H1 (cell line): Measurements from ENCODE around the gene COL6A2. TPM values are rescaled to one million over a fixed set of nuclear protein-coding genes. Genes with fewer than 3 reads are reported as not detected.

ENCODE experiments used
- CTCF ChIA-PET: fragments of 300-600 bp; sonication (Branson Sonifier 250); formaldehyde crosslinking; loops from one replicate; lab custom pipeline; 2021; ENCODE audit not compliant: partially characterized antibody; lab: Charles Lee
- POLR2A ChIA-PET: fragments of 300-600 bp; sonication (Branson Sonifier 250); formaldehyde crosslinking; loops from one replicate; lab custom pipeline; 2021; ENCODE audit warnings: inconsistent platforms; ENCODE audit not compliant: partially characterized antibody; lab: Charles Lee
- DNase-seq, 2 experiments: peaks; one replicate each; pipeline versions ENCODE4 v3.0.0 to v3.0.0-alpha.2; 2010 to 2022; ENCODE audit warnings: low spot score in 2 of 2, low read depth in 1 of 2, mixed read lengths in 1 of 2
- FAIRE-seq: peaks from 2 replicates; lab custom pipeline; 2011; peaks lifted over from hg19 to GRCh38; lab: Jason Lieb, UNC
- H2AFZ ChIP-seq: 2 replicates; pipeline ENCODE4 v1.8.1; 2012; ENCODE audit warnings: low read length, inconsistent platforms
- H2AK5ac ChIP-seq: 2 replicates; pipeline ENCODE4 v1.6.1; 2013; ENCODE audit warnings: low read depth, low read length
- H2BK120ac ChIP-seq: replicated peaks from 2 replicates; pipeline ENCODE3; 2013; ENCODE audit warnings: low read depth, low read length, inconsistent platforms
- H2BK12ac ChIP-seq: 2 replicates; pipeline ENCODE4 v1.6.1; 2013; ENCODE audit warnings: low read depth, low read length
- H2BK15ac ChIP-seq: 2 replicates; pipeline ENCODE4 v1.6.1; 2013; ENCODE audit warnings: low read length
- H2BK20ac ChIP-seq: 2 replicates; pipeline ENCODE4 v1.6.1; 2013; ENCODE audit warnings: low read length
- H2BK5ac ChIP-seq: 2 replicates; pipeline ENCODE4 v1.6.1; 2013; ENCODE audit warnings: low read depth, low read length
- H3K14ac ChIP-seq: 2 replicates; pipeline ENCODE4 v1.6.1; 2013; ENCODE audit warnings: inconsistent platforms; ENCODE audit not compliant: insufficient read length
- H3K18ac ChIP-seq: 2 replicates; pipeline ENCODE4 v1.6.1; 2013; ENCODE audit warnings: low read length; ENCODE audit errors: extremely low read depth
- H3K23ac ChIP-seq: 2 replicates; pipeline ENCODE4 v1.6.1; 2013; ENCODE audit warnings: inconsistent platforms; ENCODE audit not compliant: insufficient read length
- H3K23me2 ChIP-seq: 2 replicates; pipeline ENCODE4 v1.6.1; 2013; ENCODE audit warnings: low read depth, low read length
- H3K27ac ChIP-seq: 2 replicates; pipeline ENCODE4 v1.6.1; 2011; ENCODE audit warnings: low read depth, low read length, inconsistent platforms
- H3K27me3 ChIP-seq, 4 experiments: replicated peaks in 1 of 4; 1 replicate in 1 of 4; 2 replicates in 3 of 4; pipeline versions ENCODE4 v1.6.1 to v1.8.1; 2011 to 2013; ENCODE audit warnings: low read length in 3 of 4, mild to moderate bottlenecking in 3 of 4, inconsistent platforms in 2 of 4, mixed read lengths in 2 of 4, moderate library complexity in 1 of 4; ENCODE audit not compliant: control insufficient read depth in 3 of 4, insufficient read depth in 3 of 4; ENCODE audit errors: extremely low read depth in 1 of 4
- H3K36me3 ChIP-seq, 4 experiments: 2 replicates each; pipeline versions ENCODE4 v1.6.1 to v1.8.1; 2011 to 2013; ENCODE audit warnings: mild to moderate bottlenecking in 4 of 4, low read length in 3 of 4, moderate library complexity in 2 of 4, control low read depth in 1 of 4, inconsistent platforms in 1 of 4; ENCODE audit not compliant: insufficient read depth in 4 of 4, control insufficient read depth in 2 of 4
- H3K4ac ChIP-seq: replicated peaks from 2 replicates; pipeline ENCODE3; 2013; ENCODE audit warnings: low read length, low read depth, mixed read lengths, inconsistent platforms; ENCODE audit not compliant: insufficient read length
- H3K4me1 ChIP-seq, 4 experiments: replicated peaks in 1 of 4; 1 replicate in 1 of 4; 2 replicates in 3 of 4; pipeline versions ENCODE4 v1.6.1 to v1.8.1; 2011 to 2013; ENCODE audit warnings: low read length in 3 of 4, inconsistent platforms in 2 of 4, mixed read lengths in 1 of 4; ENCODE audit not compliant: insufficient read depth in 4 of 4, control insufficient read depth in 3 of 4
- H3K4me2 ChIP-seq, 2 experiments: 2 replicates each; pipeline versions ENCODE4 v1.6.1 to v1.8.1; 2011 to 2013; ENCODE audit warnings: low read depth in 2 of 2, low read length in 2 of 2, control low read depth in 1 of 2, inconsistent platforms in 1 of 2, mild to moderate bottlenecking in 1 of 2; ENCODE audit not compliant: insufficient read depth in 1 of 2
- H3K4me3 ChIP-seq, 4 experiments: fragments of 200-600, 300-600 bp in 1 of 4; sonication (generic), shearing (Covaris generic), sonication (Bioruptor Twin) in 1 of 4; 2 replicates each; pipeline versions ENCODE4 v1.5.1 to v1.8.1; 2011 to 2016; ENCODE audit warnings: low read length in 4 of 4, low read depth in 3 of 4, control low read depth in 2 of 4, inconsistent platforms in 2 of 4, mild to moderate bottlenecking in 2 of 4, mixed read lengths in 1 of 4, moderate library complexity in 1 of 4; ENCODE audit not compliant: insufficient read depth in 2 of 4; ENCODE audit errors: extremely low read depth in 1 of 4
- H3K56ac ChIP-seq: replicated peaks from 2 replicates; pipeline ENCODE3; 2013; ENCODE audit warnings: low read depth, mild to moderate bottlenecking, mixed read lengths, low read length, inconsistent platforms; ENCODE audit not compliant: insufficient read length
- H3K79me1 ChIP-seq: 2 replicates; pipeline ENCODE4 v1.6.1; 2013; ENCODE audit warnings: low read depth, low read length, control low read depth
- H3K79me2 ChIP-seq, 2 experiments: 2 replicates each; pipeline versions ENCODE4 v1.6.1 to v1.8.1; 2012 to 2013; ENCODE audit warnings: low read length in 2 of 2, mild to moderate bottlenecking in 2 of 2, inconsistent platforms in 1 of 2; ENCODE audit not compliant: insufficient read depth in 2 of 2, control insufficient read depth in 1 of 2
- H3K9ac ChIP-seq, 4 experiments: replicated peaks in 1 of 4; 1 replicate in 1 of 4; 2 replicates in 3 of 4; pipeline versions ENCODE4 v1.6.1 to v1.8.1; 2011 to 2013; ENCODE audit warnings: low read depth in 3 of 4, low read length in 3 of 4, control low read depth in 2 of 4, mild to moderate bottlenecking in 2 of 4, moderate library complexity in 2 of 4, inconsistent platforms in 1 of 4; ENCODE audit errors: extremely low read depth in 1 of 4
- H3K9me3 ChIP-seq, 2 experiments: 2 replicates each; pipeline versions ENCODE4 v1.6.1 to v1.8.1; 2012 to 2013; ENCODE audit warnings: mild to moderate bottlenecking in 2 of 2, moderate library complexity in 2 of 2, control low read depth in 1 of 2, inconsistent platforms in 1 of 2, low read depth in 1 of 2, low read length in 1 of 2, mixed read lengths in 1 of 2; ENCODE audit not compliant: insufficient read depth in 2 of 2
- H4K20me1 ChIP-seq, 2 experiments: replicated peaks in 1 of 2; 2 replicates each; pipeline versions ENCODE3 to v1.8.1; 2011 to 2013; ENCODE audit warnings: inconsistent platforms in 2 of 2, low read length in 2 of 2, mild to moderate bottlenecking in 1 of 2; ENCODE audit not compliant: insufficient read depth in 2 of 2, control insufficient read depth in 1 of 2
- H4K5ac ChIP-seq: 2 replicates; pipeline ENCODE4 v1.6.1; 2013; ENCODE audit warnings: low read length, low read depth, mixed read lengths, inconsistent platforms; ENCODE audit not compliant: insufficient read length
- H4K8ac ChIP-seq: 2 replicates; pipeline ENCODE4 v1.8.0; 2013; ENCODE audit warnings: mild to moderate bottlenecking, moderate library complexity, low read length, inconsistent platforms; ENCODE audit not compliant: insufficient read depth; ENCODE audit errors: extremely low read depth
- H4K91ac ChIP-seq: replicated peaks from 2 replicates; pipeline ENCODE3; 2013; ENCODE audit warnings: low read length, mixed read lengths, inconsistent platforms; ENCODE audit not compliant: insufficient read length
- USF2 ChIP-seq: IDR thresholded peaks from 2 replicates; pipeline ENCODE4 v1.6.1; 2011; ENCODE audit warnings: low read length, improper control_type of control experiment
- WGBS, 2 experiments: shearing (Covaris generic) in 1 of 2; methylation state at CpG; one replicate each; pipeline versions ENCODE4 v1.1.6 to v1.1.7; 2013 to 2015; ENCODE audit warnings: low lambda C conversion rate in 2 of 2, mixed read lengths in 2 of 2, inconsistent platforms in 1 of 2, low coverage in 1 of 2, missing lambda C conversion rate in 1 of 2; ENCODE audit not compliant: insufficient replicate concordance in 2 of 2, insufficient coverage in 1 of 2, insufficient read length in 1 of 2; ENCODE audit errors: extremely low coverage in 1 of 2, missing lambda C conversion rate in 1 of 2; 5-methylcytosine and 5-hydroxymethylcytosine counted together
- polyA plus RNA-seq, 7 experiments: library from polyadenylated mRNA; depleted of rRNA in 3 of 7; stranded (reverse) in 5 of 7; unstranded in 2 of 7; fragments of >200 nt in 5 of 7; fragments of 200-250 nt in 2 of 7; gene quantifications; 1 replicate in 5 of 7; 2 replicates in 1 of 7; 4 replicates in 1 of 7; pipeline versions ENCODE4 v1.2.1 to v1.2.3, GENCODE V29; 2011 to 2013; ENCODE audit warnings: missing spikeins in 2 of 7, mixed read lengths in 2 of 7
- total RNA-seq: library from RNA; stranded (reverse); fragmentation: NEBNext Ultra II Directional; extraction: Animal tissue kit (Norgen Biotek cat#: 25700); gene quantifications from 2 replicates; pipeline ENCODE4 v1.2.1, GENCODE V29; 2021

COL6A2 gene
- total and polyA plus RNA-seq, 2 of the 8 experiments (the other 6 are each of a cell fraction or from before 2014, with no cell fraction given): 60.1 to 62.7 TPM

- H3K18ac ChIP-seq: no peak overlapping the region
- H3K56ac ChIP-seq: no peak overlapping the region
- TF ChIP-seq USF2: no peak
- no peak overlapping the region for H2BK15ac ChIP-seq
- H3K9ac ChIP-seq: no peak overlapping the region
- no peak overlapping the region for H2BK5ac ChIP-seq
- no peak overlapping the region for H2AFZ ChIP-seq
- no peak overlapping the region for H4K91ac ChIP-seq
- H4K20me1 ChIP-seq: peaks cover 0 to 4% of the 10 kb centered on the region in 2 experiments
- CTCF ChIA-PET: no interaction called here
- WGBS, 2 experiments: 84% methylated on average over 2 of the region's 2 CpGs; no CpG with 5 or more reads in 1 of the 2 experiments
- H3K4me1 ChIP-seq: peaks cover 0 to 4% (median under 1%) of the 10 kb centered on the region in 4 experiments; a peak in 3 of 7 replicates
- no peak overlapping the region for H3K4ac ChIP-seq
- no peak overlapping the region for H3K4me3 ChIP-seq
- FAIRE-seq (no peak), DNase-seq (no peak)
- POLR2A ChIA-PET: interaction anchor here (0.5 kb wide), 1 partner anchor 14 kb away, joined by 7 read pairs; no protein-coding TSS in a partner anchor
- no peak overlapping the region for H2BK20ac ChIP-seq
- no peak overlapping the region for H2BK12ac ChIP-seq
- no peak overlapping the region for H2BK120ac ChIP-seq
- no peak overlapping the region for H3K4me2 ChIP-seq
- no peak overlapping the region for H4K5ac ChIP-seq
- H3K23ac ChIP-seq: no peak overlapping the region
- H3K36me3 ChIP-seq: no peaks in the 10 kb centered on the region
- H3K14ac ChIP-seq: no peak overlapping the region
- H3K23me2 ChIP-seq: peaks cover 5% of the 10 kb centered on the region; the same call in 1 of the 2 replicates
- H3K79me2 ChIP-seq: no peaks in the 10 kb centered on the region
- H3K27ac ChIP-seq: no peak overlapping the region
- no peaks in the 10 kb centered on the region for H3K27me3 ChIP-seq
- H2AK5ac ChIP-seq: no peak overlapping the region
- no peaks in the 10 kb centered on the region for H3K79me1 ChIP-seq
- H3K9me3 ChIP-seq: peaks cover 14 to 23% of the 10 kb centered on the region in 2 experiments
- H4K8ac ChIP-seq: no peak overlapping the region
These were observed 9.7 kb upstream of the COL6A2 start for GRCh38 chr21:46088189-46088588.
